Right atrium auricular region (tissue), 2 donors: ENCODE data around the gene SMG7. TPM values are rescaled to one million over a fixed set of nuclear protein-coding genes. Genes with fewer than 3 reads are reported as not detected.

ENCODE experiments used
- DNase-seq: peaks from one replicate; pipeline ENCODE4 v3.0.0-alpha.2; 2019; ENCODE audit warnings: low spot score
- H3K27ac ChIP-seq, 2 donors: fragments of 200-600 bp; sonication (generic); 1 replicate in 1 of 2; 2 replicates in 1 of 2; pipeline ENCODE4 v1.5.1; 2016 to 2019
- H3K27me3 ChIP-seq, 2 donors: fragments of 200-600 bp; sonication (generic); one replicate each; pipeline versions ENCODE4 v1.5.1 to v1.6.0; 2017 to 2019
- H3K36me3 ChIP-seq: fragments of 200-600 bp; sonication (generic); one replicate; pipeline ENCODE4 v1.5.1; 2016
- H3K4me1 ChIP-seq, 2 donors: fragments of 200-600 bp; sonication (generic); one replicate each; pipeline versions ENCODE4 v1.5.1 to v1.6.0; 2017 to 2019
- H3K4me3 ChIP-seq, 2 donors: fragments of 200-600 bp; sonication (generic); 1 replicate in 1 of 2; 2 replicates in 1 of 2; pipeline ENCODE4 v1.5.1; 2017 to 2019; ENCODE audit warnings: mild to moderate bottlenecking in 1 of 2, moderate library complexity in 1 of 2
- H3K9me3 ChIP-seq, 2 donors: fragments of 200-600 bp; sonication (generic); one replicate each; pipeline ENCODE4 v1.5.1; 2019
- total RNA-seq, 2 donors: library from RNA; depleted of rRNA; stranded (reverse); fragments of >200 nt; gene quantifications; one replicate each; pipeline ENCODE4 v1.1.0, GENCODE V29; 2016
- TF ChIP-seq, protein P1 (sequence below), 2 donors: fragments of 200-600 bp; sonication (generic); IDR thresholded peaks; one replicate each; pipeline ENCODE4 v1.5.1; 2019; ENCODE audit warnings: antibody characterized with exemption in 2 of 2

SMG7 gene
- total RNA-seq, 2 donors from 2014 or later, result 42.0 to 43.6 TPM

DNA sequence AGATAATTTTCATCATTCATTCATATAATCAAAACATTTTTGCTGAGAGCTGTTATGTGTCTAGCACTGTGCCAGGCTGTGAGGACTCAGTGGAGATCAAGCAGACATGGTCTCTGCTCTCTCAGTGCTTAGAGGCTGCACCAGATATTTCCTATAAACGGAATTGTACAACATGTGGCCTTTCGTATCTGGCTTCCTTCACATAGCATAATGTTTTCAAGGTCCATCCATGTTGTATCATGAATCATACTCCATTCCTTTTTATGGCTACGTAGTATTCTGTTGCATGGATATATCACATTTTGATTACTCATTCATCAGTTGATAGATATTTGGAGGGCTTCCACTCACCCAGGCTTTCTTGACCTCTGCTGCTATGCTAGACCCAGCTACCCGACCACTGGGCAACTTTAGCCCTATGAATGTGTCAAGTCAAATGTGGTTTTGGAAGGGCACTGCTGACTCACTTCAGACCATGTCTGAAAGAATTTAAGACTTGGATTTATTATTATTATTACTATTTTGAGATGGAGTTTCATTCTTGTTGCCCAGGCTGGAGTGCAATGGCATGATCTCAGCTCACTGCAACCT lies 99.5 kb downstream of the SMG7 start:
- no peak for DNase-seq
- Histone ChIP-seq H3K4me3 (no peak overlapping the region), H3K36me3 (no peaks in the 10 kb centered on the region), H3K27me3 (no peaks in the 10 kb centered on the region), H3K27ac (no peak overlapping the region), H3K4me1 (peaks cover 0 to 18% of the 10 kb centered on the region in 2 donors), H3K9me3 (no peaks in the 10 kb centered on the region)
- TF ChIP-seq, protein P1, sequence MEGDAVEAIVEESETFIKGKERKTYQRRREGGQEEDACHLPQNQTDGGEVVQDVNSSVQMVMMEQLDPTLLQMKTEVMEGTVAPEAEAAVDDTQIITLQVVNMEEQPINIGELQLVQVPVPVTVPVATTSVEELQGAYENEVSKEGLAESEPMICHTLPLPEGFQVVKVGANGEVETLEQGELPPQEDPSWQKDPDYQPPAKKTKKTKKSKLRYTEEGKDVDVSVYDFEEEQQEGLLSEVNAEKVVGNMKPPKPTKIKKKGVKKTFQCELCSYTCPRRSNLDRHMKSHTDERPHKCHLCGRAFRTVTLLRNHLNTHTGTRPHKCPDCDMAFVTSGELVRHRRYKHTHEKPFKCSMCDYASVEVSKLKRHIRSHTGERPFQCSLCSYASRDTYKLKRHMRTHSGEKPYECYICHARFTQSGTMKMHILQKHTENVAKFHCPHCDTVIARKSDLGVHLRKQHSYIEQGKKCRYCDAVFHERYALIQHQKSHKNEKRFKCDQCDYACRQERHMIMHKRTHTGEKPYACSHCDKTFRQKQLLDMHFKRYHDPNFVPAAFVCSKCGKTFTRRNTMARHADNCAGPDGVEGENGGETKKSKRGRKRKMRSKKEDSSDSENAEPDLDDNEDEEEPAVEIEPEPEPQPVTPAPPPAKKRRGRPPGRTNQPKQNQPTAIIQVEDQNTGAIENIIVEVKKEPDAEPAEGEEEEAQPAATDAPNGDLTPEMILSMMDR (IDR thresholded peaks at IDR 0.05), result no peak

DNA sequence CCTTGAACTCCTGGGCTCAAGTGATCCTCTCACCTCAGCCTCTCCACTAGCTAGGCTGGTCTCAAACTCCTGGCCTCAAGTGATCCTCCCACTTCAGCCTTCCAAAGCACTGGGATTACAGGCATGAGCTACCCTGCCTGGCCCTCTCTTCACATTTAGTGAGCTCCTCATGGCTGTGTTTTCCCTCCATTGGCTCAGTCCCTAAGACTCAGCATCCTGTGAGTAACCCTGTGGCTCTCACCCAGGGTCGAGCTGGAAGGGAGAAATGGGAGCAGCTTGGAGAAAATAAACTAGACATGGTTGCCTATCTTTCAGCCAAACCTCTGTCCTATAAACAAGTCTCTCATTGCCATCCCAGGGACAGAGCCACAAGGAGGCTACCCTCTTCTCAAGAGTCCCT lies 100.4 kb downstream of the SMG7 start:
- no peak for DNase-seq
- no peaks in the 10 kb centered on the region for H3K27me3 ChIP-seq
- TF ChIP-seq, protein P1 (IDR thresholded peaks at IDR 0.05), result no peak
- H3K4me3 ChIP-seq, result no peak overlapping the region
- no peaks in the 10 kb centered on the region for H3K9me3 ChIP-seq
- H3K4me1 ChIP-seq, result peaks cover 0 to 10% of the 10 kb centered on the region in 2 donors
- H3K27ac ChIP-seq, result no peak overlapping the region
- H3K36me3 ChIP-seq, result no peaks in the 10 kb centered on the region

DNA sequence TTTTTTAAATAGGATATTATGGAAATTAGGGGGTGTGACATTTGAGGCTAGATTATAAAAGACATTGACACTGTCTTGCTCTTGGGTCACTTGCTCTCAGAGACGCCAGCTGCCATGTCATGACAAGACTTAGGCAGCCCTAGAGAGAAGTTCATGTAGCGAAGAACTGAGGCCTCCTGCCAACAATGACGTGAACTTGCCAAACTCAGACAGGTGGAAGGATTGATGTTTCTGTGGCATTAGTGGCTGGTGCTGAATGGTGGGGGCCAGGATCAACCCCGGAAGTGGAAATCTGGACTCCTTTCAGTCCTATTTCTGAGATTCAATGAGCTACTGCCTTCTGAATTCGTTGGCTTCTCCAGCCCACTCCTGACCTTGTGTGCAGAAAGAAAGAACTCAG lies 103.3 kb downstream of the SMG7 start:
- no peak overlapping the region for H3K4me3 ChIP-seq
- no peaks in the 10 kb centered on the region for H3K36me3 ChIP-seq
- TF ChIP-seq, protein P1 (IDR thresholded peaks at IDR 0.05), result no peak
- DNase-seq, result no peak
- H3K27me3 ChIP-seq, result no peaks in the 10 kb centered on the region
- H3K9me3 ChIP-seq, result no peaks in the 10 kb centered on the region
- H3K27ac ChIP-seq, result no peak overlapping the region
- H3K4me1 ChIP-seq, result peaks cover 0 to 11% of the 10 kb centered on the region in 2 donors

DNA sequence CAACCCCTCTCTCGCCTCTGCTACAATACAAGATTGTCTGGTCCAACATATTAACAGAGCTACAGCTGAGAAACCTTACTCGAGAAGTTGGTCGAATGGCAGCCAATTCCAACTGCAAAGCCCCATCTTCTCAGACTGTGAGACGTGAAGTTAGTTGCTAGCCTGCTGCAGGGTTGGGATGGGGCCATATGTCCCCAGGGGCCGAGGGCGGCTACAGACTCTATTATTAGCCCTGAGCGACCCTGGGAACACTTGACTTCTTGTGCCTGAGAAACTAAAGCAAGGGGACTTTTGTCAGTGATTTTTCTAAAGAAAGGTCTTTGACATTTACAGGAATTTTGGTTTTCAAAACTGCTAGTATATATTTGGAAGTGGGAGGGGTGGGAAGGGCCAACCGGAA lies 104.2 kb downstream of the SMG7 start:
- Histone ChIP-seq H3K27ac (peak overlapping the region; percentile 5 to 35), H3K9me3 (no peaks in the 10 kb centered on the region), H3K4me1 (peaks cover 0 to 11% of the 10 kb centered on the region in 2 donors), H3K27me3 (no peaks in the 10 kb centered on the region), H3K36me3 (no peaks in the 10 kb centered on the region), H3K4me3 (no peak overlapping the region)
- TF ChIP-seq, protein P1 (IDR thresholded peaks at IDR 0.05), result no peak
- DNase-seq, result no peak

DNA sequence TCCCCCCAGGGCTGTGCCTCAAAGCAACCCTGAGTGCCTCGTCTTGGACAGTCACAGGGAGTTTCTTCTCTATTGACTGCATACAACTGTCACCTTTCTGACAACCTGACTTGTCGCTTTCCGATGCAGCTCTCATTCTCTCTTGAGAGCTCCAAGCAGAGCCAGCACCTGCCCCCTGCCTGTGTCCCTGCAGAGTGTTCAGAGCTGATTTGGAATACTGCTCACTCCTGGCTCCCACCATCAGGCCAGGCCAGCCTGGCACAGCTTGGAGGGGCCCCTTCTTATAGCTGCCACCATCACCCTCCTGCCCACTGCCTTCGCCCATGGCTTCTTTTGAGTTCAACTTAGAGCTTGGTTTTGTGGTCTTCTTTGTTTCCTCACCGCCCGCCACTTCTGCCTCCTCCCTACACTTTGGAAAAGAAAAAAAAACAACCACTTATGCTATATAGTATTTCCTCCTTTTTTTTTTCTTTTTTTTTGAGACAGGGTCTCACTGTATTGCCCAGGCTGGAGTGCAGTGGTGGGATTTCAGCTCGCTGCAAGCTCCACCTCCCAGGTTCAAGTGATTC lies 105.7 kb downstream of the SMG7 start:
- no peak overlapping the region for H3K4me3 ChIP-seq
- H3K27me3 ChIP-seq, result no peaks in the 10 kb centered on the region
- TF ChIP-seq, protein P1 (IDR thresholded peaks at IDR 0.05), result no peak
- H3K36me3 ChIP-seq, result no peaks in the 10 kb centered on the region
- peaks cover 0 to 16% of the 10 kb centered on the region in 2 donors for H3K4me1 ChIP-seq
- no peak overlapping the region for H3K27ac ChIP-seq
- DNase-seq, result no peak
- no peaks in the 10 kb centered on the region for H3K9me3 ChIP-seq

DNA sequence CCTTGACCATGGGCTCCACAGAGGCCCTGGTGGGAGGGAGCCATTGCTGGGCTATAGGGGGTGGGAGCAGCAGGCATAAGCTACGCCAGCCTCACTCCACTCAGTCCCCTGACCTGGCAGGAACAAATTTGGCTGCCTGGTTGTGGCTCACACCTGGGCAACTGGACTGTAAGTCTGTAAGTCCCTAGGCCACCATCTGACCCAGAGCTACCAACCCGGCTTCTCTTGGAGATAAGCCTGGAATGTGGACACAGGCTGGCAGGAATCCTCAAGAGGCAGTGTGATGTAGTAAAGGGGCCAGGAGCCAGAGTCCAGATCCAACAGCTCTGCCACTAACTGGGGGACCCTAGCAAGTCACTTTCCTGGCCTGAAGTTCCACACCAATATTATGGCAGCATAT lies 106.6 kb downstream of the SMG7 start:
- TF ChIP-seq, protein P1 (IDR thresholded peaks at IDR 0.05), result no peak
- Histone ChIP-seq H3K4me1 (peaks cover 0 to 16% of the 10 kb centered on the region in 2 donors), H3K36me3 (no peaks in the 10 kb centered on the region), H3K27me3 (no peaks in the 10 kb centered on the region), H3K27ac (no peak overlapping the region), H3K4me3 (no peak overlapping the region), H3K9me3 (no peaks in the 10 kb centered on the region)
- no peak for DNase-seq
